Measurements from ENCODE around the gene POLG.

POLG gene

GRCh38 chr15:89334510-89335297, at the start of gene POLG:
Gene POLG, minus strand, starts transcription at chr15:89334824. Its CDS starts 1,070 bp downstream, at chr15:89333754.
- peak; percentile 80 for FAIRE-seq
- DNase-seq (ENCODE audit: low spot score): peak; percentile 96

DNA sequence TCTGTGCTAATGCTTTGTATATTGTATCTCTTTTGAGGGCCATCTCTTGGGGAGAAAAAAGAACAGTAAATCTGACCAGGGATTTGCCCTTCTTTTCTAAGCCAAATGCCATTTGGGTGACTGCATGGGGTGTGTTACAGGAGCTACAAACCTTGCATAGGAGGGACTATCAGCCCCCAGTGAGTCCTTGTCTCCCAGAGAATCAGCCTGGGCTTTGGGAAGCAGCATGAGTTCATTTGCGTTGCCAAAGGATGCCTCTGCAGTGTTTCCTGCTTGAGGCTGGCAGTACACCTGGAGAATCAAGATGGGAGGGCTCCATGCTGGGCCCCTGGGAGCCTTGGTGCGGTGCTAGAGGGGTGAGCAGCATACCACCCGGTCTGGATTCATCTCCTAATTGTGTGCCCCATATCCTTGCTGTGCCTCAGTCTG, 49.6 kb upstream of the POLG start:
- FAIRE-seq: no peak
- DNase-seq (ENCODE audit: low spot score): no peak

GRCh38 chr15:89383365-89384175, 48.9 kb upstream of the POLG start:
- FAIRE-seq (no peak), DNase-seq (ENCODE audit: low spot score) (no peak)

- DNase-seq (ENCODE audit: low spot score): no peak
- no peak for FAIRE-seq
Observed at GRCh38 chr15:89381888-89382686, 47.5 kb upstream of the POLG start.

- FAIRE-seq: no peak
- DNase-seq (ENCODE audit: low spot score): no peak
Observed at GRCh38 chr15:89381331-89381730, 46.7 kb upstream of the POLG start.

- FAIRE-seq (no peak), DNase-seq (ENCODE audit: low spot score) (no peak)
Observed at GRCh38 chr15:89379818-89380217, 45.2 kb upstream of the POLG start.

- FAIRE-seq: no peak
- DNase-seq (ENCODE audit: low spot score): no peak
Observed at GRCh38 chr15:89379251-89379695, 44.6 kb upstream of the POLG start.

- FAIRE-seq: no peak
Observed at GRCh38 chr15:89378296-89379151, 43.9 kb upstream of the POLG start.

GRCh38 chr15:89377842-89378295, 43.2 kb upstream of the POLG start:
- FAIRE-seq (no peak), DNase-seq (ENCODE audit: low spot score) (no peak)

More at GRCh38 chr15:89378296-89379151, 43.9 kb upstream of the POLG start:
- DNase-seq (ENCODE audit: low spot score): no peak

DNA sequence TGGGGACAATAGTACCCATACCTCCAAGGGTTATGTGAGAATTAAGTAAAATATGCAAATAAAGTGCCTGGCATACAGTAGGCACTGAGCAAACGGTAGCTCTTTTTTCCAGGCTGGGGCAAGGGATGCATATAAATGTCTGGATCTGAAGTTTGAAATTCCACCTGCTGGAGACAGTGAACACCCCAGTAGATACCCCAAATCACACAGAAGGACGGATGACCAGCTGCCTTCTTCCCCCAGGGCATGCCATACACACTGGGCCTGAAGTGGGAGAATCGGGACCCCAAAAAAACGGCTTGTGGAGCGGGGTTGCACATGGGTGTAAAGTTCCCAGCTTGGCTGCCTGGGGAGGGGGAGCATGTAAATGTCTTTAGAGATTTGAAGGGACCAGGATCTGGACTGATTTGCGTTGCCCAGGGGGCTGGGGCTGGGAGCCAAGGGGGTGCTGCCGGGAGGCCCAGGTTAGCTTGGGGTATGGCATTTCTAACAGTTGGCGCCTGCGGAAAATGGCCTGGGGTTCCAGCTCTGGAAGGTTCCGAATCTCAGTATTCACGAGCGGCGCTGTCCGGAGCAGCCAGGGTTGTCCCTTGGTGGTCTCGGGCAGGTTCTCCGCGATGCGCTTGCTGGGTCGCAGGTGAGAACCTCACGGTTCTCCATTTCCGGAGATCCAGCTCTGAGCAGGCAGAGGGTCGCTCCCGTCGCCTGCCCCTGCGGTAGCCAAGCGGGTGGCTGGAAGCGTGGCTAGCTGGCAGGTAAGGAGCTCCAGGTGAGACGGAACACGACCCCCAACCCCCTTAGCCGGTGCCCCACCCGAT, 42.6 kb upstream of the POLG start:
- no peak for DNase-seq (ENCODE audit: low spot score)
- no peak for FAIRE-seq

- FAIRE-seq (no peak), DNase-seq (ENCODE audit: low spot score) (no peak)
Observed at GRCh38 chr15:89376388-89376787, 41.8 kb upstream of the POLG start.

GRCh38 chr15:89375093-89376005, 40.7 kb upstream of the POLG start:
- FAIRE-seq (no peak), DNase-seq (ENCODE audit: low spot score) (no peak)

DNA sequence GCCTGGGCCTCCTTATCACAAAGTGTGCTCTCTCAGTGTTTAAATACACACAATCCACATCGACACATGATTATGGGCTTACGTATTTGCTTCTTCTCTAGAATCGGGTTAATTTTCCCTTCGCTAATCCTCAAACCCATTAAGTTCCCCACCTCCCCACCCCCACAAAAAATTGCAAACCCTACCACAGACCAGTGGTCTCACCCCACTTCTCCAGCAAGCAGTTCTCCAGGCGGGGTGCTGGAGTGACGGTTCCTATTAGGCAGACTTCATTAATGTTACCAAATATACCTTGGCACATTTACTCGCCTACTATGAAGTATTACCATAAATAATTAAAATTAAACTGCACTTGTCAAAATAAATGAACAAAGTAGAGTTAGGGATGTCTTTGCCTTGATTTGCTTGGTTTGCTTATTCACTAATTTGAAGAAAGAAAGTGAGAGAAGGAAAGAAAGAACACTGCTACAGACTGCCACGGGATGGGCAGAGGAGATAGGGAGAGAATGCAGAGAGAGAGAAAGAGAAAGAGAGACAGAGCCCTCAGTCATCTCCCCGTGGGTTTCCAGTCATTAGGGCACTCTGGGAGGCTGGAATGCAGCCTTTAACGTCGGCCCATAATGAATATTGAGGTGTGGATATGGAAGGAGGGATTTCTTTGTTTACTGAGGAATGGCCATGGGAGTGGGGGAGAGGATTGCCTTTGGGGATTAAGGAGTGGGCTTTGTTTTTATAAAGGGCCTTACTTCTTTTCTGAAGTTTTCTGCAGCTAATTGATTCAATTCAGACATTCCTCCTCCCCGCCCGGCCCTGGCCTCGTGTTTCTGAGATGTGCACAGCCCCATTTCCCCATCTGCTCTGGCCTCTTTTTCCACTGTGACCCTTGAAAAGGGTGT, 39.7 kb upstream of the POLG start:
- DNase-seq (ENCODE audit: low spot score) (no peak), FAIRE-seq (no peak)

- DNase-seq (ENCODE audit: low spot score): no peak
- FAIRE-seq: no peak
Observed at GRCh38 chr15:89372069-89372935, 37.7 kb upstream of the POLG start.

- FAIRE-seq (no peak), DNase-seq (ENCODE audit: low spot score) (no peak)
Observed at GRCh38 chr15:89371228-89372044, 36.8 kb upstream of the POLG start.

- FAIRE-seq (no peak), DNase-seq (ENCODE audit: low spot score) (no peak)
Observed at GRCh38 chr15:89370978-89371227, 36.3 kb upstream of the POLG start.

Measured in RCC 7860 (cell line).